Natural killer cell (primary cell): ENCODE data around the gene EMC10. TPM values are rescaled to one million over a fixed set of nuclear protein-coding genes. Genes with fewer than 3 reads are reported as not detected.
A peak's percentile ranks its signal among the peaks of the same experiment; 100 is the strongest.

Experiments used
- ATAC-seq, 3 donors: fragments of 150-1000 bp in 2 of 3; fragments of 200-7000 bp in 1 of 3; cut with Tn5 transposase; 1 replicate in 1 of 3; 2 replicates in 2 of 3; pipeline ENCODE4 v1.10.0; 2021; ENCODE audit warnings: mild to moderate bottlenecking in 2 of 3, moderate library complexity in 2 of 3
- DNase-seq, 2 donors: peaks; one replicate each; pipeline versions ENCODE4 v3.0.0 to v3.0.0-alpha.2; 2013 to 2021; ENCODE audit warnings: mixed read lengths in 1 of 2
- H3K27ac ChIP-seq: one replicate; pipeline ENCODE4 v1.5.1; 2013; ENCODE audit warnings: mild to moderate bottlenecking, low read length
- H3K27me3 ChIP-seq: one replicate; pipeline ENCODE4 v1.6.1; 2013; ENCODE audit warnings: low read length; ENCODE audit not compliant: control insufficient read depth, insufficient read depth
- H3K36me3 ChIP-seq: one replicate; pipeline ENCODE4 v1.6.1; 2013; ENCODE audit warnings: low read length; ENCODE audit not compliant: control insufficient read depth, insufficient read depth
- H3K4me1 ChIP-seq: one replicate; pipeline ENCODE4 v1.6.1; 2013; ENCODE audit warnings: low read length; ENCODE audit not compliant: control insufficient read depth, insufficient read depth
- H3K4me3 ChIP-seq: one replicate; pipeline ENCODE4 v1.5.1; 2013; ENCODE audit warnings: low read length
- H3K9me3 ChIP-seq: one replicate; pipeline ENCODE4 v1.6.1; 2013; ENCODE audit warnings: low read length; ENCODE audit not compliant: control insufficient read depth, insufficient read depth
- H3K27ac Mint-ChIP-seq, 2 donors: one replicate each; pipeline ENCODE4 v1.8.0; 2022; ENCODE audit warnings: mild to moderate bottlenecking in 2 of 2, mixed read lengths in 2 of 2, moderate library complexity in 1 of 2
- H3K27me3 Mint-ChIP-seq, 2 donors: one replicate each; pipeline ENCODE4 v1.8.0; 2022; ENCODE audit warnings: low read depth in 2 of 2, mixed read lengths in 2 of 2
- H3K36me3 Mint-ChIP-seq: one replicate; pipeline ENCODE4 v1.8.0; 2022; ENCODE audit warnings: mixed read lengths
- H3K4me1 Mint-ChIP-seq, 2 donors: one replicate each; pipeline ENCODE4 v1.8.0; 2022; ENCODE audit warnings: mixed read lengths in 2 of 2
- H3K4me3 Mint-ChIP-seq: one replicate; pipeline ENCODE4 v1.8.0; 2022; ENCODE audit warnings: mild to moderate bottlenecking, moderate library complexity, mixed read lengths
- H3K9me3 Mint-ChIP-seq, 2 donors: one replicate each; pipeline ENCODE4 v1.8.0; 2022; ENCODE audit warnings: mixed read lengths in 2 of 2
- WGBS: methylation state at CpG from one replicate; pipeline ENCODE4 v1.1.7; 2013; ENCODE audit warnings: missing lambda C conversion rate; ENCODE audit not compliant: insufficient coverage; 5-methylcytosine and 5-hydroxymethylcytosine counted together
- intact Hi-C: fragments of 100-400 bp; cut with micrococcal nuclease; formaldehyde crosslinking; loops from one replicate; pipeline ENCODE4 v1.14.2; 2022
- total RNA-seq, 4 donors: library from RNA; stranded (reverse); fragments of 120-200 nt in 1 of 4; gene quantifications; one replicate each; pipeline versions ENCODE4 v1.2.3 to v1.2.4, GENCODE V29; 2013 to 2022
- TF ChIP-seq, protein P1 (sequence below): fragments of 200-600 bp; IDR thresholded peaks from one replicate; pipeline ENCODE4 v1.8.0; 2022; ENCODE audit warnings: antibody characterized with exemption

The EMC10 gene
- total RNA-seq, 3 donors from 2014 or later (not counting 1 experiment from before 2014, with no cell fraction given): 79.5 to 85.1 (median 80.1) TPM

DNA sequence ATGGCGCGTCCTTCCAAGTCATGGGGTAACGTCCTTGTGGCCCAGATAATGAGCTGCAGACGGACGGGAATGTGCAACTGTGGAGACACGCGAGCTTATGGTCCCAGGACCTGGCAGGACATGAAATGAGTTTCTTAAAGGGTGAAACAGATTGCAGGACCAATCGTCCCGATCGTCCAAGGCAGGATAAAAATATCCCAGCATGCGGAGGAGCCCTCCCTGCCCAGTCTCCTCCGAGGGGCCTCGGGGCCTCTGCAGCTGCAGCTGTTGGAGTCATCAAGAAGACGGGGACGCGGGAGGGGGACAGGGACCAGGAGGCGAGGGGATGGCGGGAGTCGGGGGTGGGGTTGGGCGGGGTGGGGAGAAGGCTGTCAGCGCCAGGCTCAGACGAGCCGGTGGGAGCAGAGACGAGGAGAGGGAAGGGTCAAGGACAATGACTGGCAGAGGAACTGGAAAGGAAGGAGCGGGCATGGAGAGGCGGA, 14.7 kb downstream of the EMC10 start:
- H3K36me3 ChIP-seq: no peaks in the 10 kb centered on the region
- no peaks in the 10 kb centered on the region for H3K9me3 Mint-ChIP-seq
- intact Hi-C loops: no loop called here
- DNase-seq (no peak), ATAC-seq (no peak)
- H3K9me3 ChIP-seq: no peaks in the 10 kb centered on the region
- 79% methylated on average over 26 of the region's 26 CpGs for WGBS
- TF ChIP-seq, protein P1, sequence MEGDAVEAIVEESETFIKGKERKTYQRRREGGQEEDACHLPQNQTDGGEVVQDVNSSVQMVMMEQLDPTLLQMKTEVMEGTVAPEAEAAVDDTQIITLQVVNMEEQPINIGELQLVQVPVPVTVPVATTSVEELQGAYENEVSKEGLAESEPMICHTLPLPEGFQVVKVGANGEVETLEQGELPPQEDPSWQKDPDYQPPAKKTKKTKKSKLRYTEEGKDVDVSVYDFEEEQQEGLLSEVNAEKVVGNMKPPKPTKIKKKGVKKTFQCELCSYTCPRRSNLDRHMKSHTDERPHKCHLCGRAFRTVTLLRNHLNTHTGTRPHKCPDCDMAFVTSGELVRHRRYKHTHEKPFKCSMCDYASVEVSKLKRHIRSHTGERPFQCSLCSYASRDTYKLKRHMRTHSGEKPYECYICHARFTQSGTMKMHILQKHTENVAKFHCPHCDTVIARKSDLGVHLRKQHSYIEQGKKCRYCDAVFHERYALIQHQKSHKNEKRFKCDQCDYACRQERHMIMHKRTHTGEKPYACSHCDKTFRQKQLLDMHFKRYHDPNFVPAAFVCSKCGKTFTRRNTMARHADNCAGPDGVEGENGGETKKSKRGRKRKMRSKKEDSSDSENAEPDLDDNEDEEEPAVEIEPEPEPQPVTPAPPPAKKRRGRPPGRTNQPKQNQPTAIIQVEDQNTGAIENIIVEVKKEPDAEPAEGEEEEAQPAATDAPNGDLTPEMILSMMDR: no peak
- no peak overlapping the region for H3K27ac ChIP-seq
- H3K4me1 Mint-ChIP-seq: peaks cover 5 to 34% of the 10 kb centered on the region in 2 donors
- no peaks in the 10 kb centered on the region for H3K36me3 Mint-ChIP-seq
- H3K4me3 ChIP-seq: no peak overlapping the region
- no peaks in the 10 kb centered on the region for H3K27me3 Mint-ChIP-seq
- H3K27me3 ChIP-seq: no peaks in the 10 kb centered on the region
- peak overlapping the region in 1 of 2 donors; percentile 41 for H3K27ac Mint-ChIP-seq
- H3K4me3 Mint-ChIP-seq: no peak overlapping the region
- H3K4me1 ChIP-seq: peaks cover 12% of the 10 kb centered on the region

DNA sequence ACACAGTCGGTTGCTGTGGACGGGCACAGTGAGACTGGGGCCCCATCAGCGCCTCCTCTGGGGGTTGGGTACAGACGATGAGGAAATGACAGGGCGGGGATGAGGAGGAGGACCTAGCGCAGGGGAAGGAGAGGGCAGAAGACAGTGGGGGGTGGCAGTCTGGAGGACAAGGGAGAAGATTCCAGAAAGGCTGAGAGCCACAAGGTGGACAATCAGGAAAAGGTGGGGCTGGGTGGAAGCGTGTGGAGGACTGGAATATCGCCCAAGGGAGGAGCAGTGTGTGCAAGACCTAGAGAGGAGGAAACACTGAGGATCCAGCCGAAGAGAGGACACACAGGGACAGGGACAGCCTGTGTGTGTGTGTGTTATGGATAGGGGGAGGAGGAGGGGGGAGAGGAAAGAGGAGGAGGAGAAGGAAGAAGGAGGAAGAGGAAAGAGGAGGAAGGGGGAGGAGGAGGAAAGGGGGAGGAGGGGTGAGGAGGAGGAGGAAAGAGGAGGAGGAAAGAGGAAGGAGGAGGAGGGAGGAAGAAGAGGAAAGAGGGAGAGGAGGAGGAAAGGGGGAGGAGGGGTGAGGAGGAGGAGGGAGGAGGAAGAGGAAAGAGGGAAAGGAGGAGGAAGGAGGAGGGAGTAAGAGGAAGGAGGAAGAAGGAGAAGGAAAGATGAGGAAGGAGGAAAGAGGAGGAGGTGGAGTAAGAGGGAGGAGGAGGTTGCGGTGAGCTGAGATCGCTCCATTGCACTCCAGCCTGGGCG, 16.2 kb downstream of the EMC10 start:
- Mint-ChIP-seq H3K36me3 (no peaks in the 10 kb centered on the region), H3K27me3 (no peaks in the 10 kb centered on the region), H3K9me3 (no peaks in the 10 kb centered on the region), H3K4me1 (peaks cover 5 to 29% of the 10 kb centered on the region in 2 donors), H3K27ac (peak overlapping the region in 1 of 2 donors; percentile 41), H3K4me3 (no peak overlapping the region)
- H3K27ac ChIP-seq: no peak overlapping the region
- TF ChIP-seq, protein P1: no peak
- 11% methylated on average over 10 of the region's 12 CpGs for WGBS
- ATAC-seq: peak; percentile 80 to 85 (median 82)
- no peaks in the 10 kb centered on the region for H3K9me3 ChIP-seq
- H3K4me1 ChIP-seq: peaks cover 12% of the 10 kb centered on the region
- peak in 1 of 2 donors; percentile 46 for DNase-seq
- intact Hi-C loops: no loop called here
- H3K36me3 ChIP-seq: no peaks in the 10 kb centered on the region
- H3K27me3 ChIP-seq: no peaks in the 10 kb centered on the region
- H3K4me3 ChIP-seq: no peak overlapping the region

DNA sequence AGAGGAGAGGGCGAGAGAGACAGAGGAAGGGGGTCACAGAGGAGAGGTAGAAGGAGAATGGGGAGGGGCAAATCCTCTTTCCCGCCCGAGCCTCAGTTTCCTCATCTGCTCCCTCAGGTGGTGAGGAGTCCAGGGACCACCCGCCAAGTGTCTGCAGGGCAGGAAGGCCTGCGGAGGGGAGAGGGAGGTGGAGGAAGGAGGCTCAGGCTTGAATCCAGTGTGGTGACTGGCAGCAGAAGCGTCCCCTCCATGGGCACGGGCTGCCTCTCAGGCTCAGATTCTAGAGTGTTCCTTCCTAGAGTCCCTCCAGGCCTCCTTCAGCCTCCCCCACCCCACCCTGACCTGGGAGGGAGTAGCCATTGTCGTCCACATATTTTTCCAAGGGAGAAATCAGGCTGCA, 16.9 kb downstream of the EMC10 start:
- no peaks in the 10 kb centered on the region for H3K36me3 ChIP-seq
- ATAC-seq (no peak), DNase-seq (no peak)
- peaks cover 12% of the 10 kb centered on the region for H3K4me1 ChIP-seq
- Mint-ChIP-seq H3K27me3 (no peaks in the 10 kb centered on the region), H3K4me3 (no peak overlapping the region), H3K4me1 (peaks cover 5 to 24% of the 10 kb centered on the region in 2 donors), H3K36me3 (no peaks in the 10 kb centered on the region), H3K9me3 (no peaks in the 10 kb centered on the region), H3K27ac (no peak overlapping the region)
- TF ChIP-seq, protein P1: no peak
- intact Hi-C loops: no loop called here
- H3K27ac ChIP-seq: no peak overlapping the region
- H3K27me3 ChIP-seq: no peaks in the 10 kb centered on the region
- 92% methylated on average over 8 of the region's 8 CpGs for WGBS
- no peaks in the 10 kb centered on the region for H3K9me3 ChIP-seq
- H3K4me3 ChIP-seq: no peak overlapping the region
